MM.1S (cell line): ENCODE results near the gene SRCIN1.
"Not testable (repeated sequence)": the region's sequence is repeated elsewhere in the genome, so short reads cannot be mapped to it uniquely, and the experiment has no call there.

ENCODE experiments used
- DNase-seq: peaks from one replicate; pipeline ENCODE4 v3.0.0-alpha.2; 2015
- H2AFZ ChIP-seq: fragments of 300-600 bp; sonication (generic); 2 replicates; pipeline ENCODE4 v1.6.0; 2016; ENCODE audit warnings: antibody characterized with exemption, low read length
- H3F3A ChIP-seq: fragments of 300-600 bp; sonication (generic); 2 replicates; pipeline ENCODE4 v1.6.1; 2016; ENCODE audit warnings: mild to moderate bottlenecking, antibody characterized with exemption, low read length, moderate library complexity, mixed read lengths; ENCODE audit not compliant: insufficient read depth
- H3K27ac ChIP-seq: fragments of 300-600 bp; sonication (generic); 2 replicates; pipeline ENCODE4 v1.5.1; 2016; ENCODE audit warnings: mild to moderate bottlenecking, low read length
- H3K27me3 ChIP-seq: fragments of 300-600 bp; sonication (generic); replicated peaks from 2 replicates; pipeline ENCODE4 v1.6.0; 2016; ENCODE audit warnings: low read length; ENCODE audit not compliant: insufficient read depth
- H3K36me3 ChIP-seq: fragments of 300-600 bp; sonication (generic); replicated peaks from 2 replicates; pipeline ENCODE4 v1.6.1; 2016; ENCODE audit warnings: mild to moderate bottlenecking, low read length, mixed read lengths; ENCODE audit not compliant: insufficient read depth
- H3K4me1 ChIP-seq: fragments of 300-600 bp; sonication (generic); 2 replicates; pipeline ENCODE4 v1.6.1; 2016; ENCODE audit warnings: low read length, mixed read lengths
- H3K4me2 ChIP-seq: fragments of 300-600 bp; sonication (generic); 2 replicates; pipeline ENCODE4 v1.6.0; 2016; ENCODE audit warnings: low read depth, low read length
- H3K4me3 ChIP-seq: fragments of 300-600 bp; sonication (generic); 2 replicates; pipeline ENCODE4 v1.5.1; 2016; ENCODE audit warnings: low read length, mixed read lengths
- H3K79me2 ChIP-seq: fragments of 300-600 bp; sonication (generic); 2 replicates; pipeline ENCODE4 v1.6.1; 2016; ENCODE audit warnings: mixed run types, low read length, mixed read lengths
- H3K9ac ChIP-seq: fragments of 300-600 bp; sonication (generic); 2 replicates; pipeline ENCODE4 v1.6.1; 2016; ENCODE audit warnings: low read length, mixed read lengths
- H3K9me2 ChIP-seq: fragments of 300-600 bp; sonication (generic); replicated peaks from 2 replicates; pipeline ENCODE4 v1.6.1; 2016; ENCODE audit warnings: mild to moderate bottlenecking, low read length, mixed read lengths; ENCODE audit not compliant: insufficient read depth
- H3K9me3 ChIP-seq: fragments of 300-600 bp; sonication (generic); replicated peaks from 2 replicates; pipeline ENCODE4 v1.6.1; 2016; ENCODE audit warnings: mild to moderate bottlenecking, low read length, mixed read lengths; ENCODE audit not compliant: insufficient read depth
- H4K20me1 ChIP-seq: fragments of 300-600 bp; sonication (generic); 2 replicates; pipeline ENCODE4 v1.6.1; 2016; ENCODE audit warnings: mild to moderate bottlenecking, low read length, moderate library complexity, mixed read lengths; ENCODE audit not compliant: insufficient read depth
- TF ChIP-seq, protein P1 (sequence below): fragments of 300-600 bp; sonication (generic); IDR thresholded peaks from 2 replicates; pipeline ENCODE4 v1.5.1; 2016; ENCODE audit warnings: antibody characterized with exemption, low read length, mixed read lengths

The SRCIN1 gene

DNA sequence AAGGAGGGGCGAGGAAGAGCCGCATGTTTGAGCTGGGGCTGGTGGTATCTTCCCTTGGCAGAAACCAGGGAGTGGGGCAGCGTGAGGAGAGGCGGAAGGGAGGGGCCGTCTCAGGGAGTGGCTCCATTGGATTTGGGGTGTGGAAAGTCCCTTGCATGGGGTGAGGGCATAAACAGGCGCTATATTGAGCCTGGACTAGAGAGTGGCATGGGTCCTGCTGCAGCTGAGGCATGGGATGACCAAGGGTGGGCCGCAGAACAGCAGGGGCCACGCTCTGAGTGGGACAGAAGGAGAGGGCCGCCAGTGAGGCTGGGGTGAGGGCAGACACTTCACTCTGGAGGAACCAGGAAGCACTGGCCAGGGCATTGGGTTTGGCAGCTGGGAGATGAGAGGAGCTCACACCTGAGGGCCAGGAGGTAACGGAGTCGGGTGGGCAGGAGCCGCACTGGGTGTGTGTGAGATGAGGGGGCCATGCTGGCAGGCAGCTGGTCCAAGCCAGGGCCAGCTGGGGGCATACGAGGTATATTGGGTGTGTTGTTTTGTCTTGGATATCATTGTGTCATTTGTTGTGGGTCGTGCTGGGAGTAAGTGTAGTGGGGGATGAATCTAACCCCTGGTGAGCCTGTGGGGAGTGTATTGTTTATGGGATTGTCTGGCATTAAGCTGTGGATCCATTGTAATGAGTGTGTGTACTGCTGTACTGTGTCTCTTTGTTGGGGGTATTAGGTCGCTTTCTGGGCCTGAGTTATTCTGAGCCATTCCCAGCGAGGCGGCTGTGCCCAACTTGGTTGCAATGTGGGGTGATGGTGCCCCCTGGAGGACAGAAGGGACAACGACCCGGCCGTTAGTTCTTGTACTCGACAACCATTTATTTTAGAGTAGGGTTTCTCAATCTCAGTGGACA, 121.3 kb downstream of the SRCIN1 start:
- H3K9ac ChIP-seq, H3K9me2 ChIP-seq, H3F3A ChIP-seq, H3K9me3 ChIP-seq, H3K4me2 ChIP-seq, H3K36me3 ChIP-seq, H2AFZ ChIP-seq, H3K27ac ChIP-seq, H3K4me1 ChIP-seq, H3K27me3 ChIP-seq, H3K4me3 ChIP-seq, H4K20me1 ChIP-seq, H3K79me2 ChIP-seq: not testable (repeated sequence)
- TF ChIP-seq, protein P1, sequence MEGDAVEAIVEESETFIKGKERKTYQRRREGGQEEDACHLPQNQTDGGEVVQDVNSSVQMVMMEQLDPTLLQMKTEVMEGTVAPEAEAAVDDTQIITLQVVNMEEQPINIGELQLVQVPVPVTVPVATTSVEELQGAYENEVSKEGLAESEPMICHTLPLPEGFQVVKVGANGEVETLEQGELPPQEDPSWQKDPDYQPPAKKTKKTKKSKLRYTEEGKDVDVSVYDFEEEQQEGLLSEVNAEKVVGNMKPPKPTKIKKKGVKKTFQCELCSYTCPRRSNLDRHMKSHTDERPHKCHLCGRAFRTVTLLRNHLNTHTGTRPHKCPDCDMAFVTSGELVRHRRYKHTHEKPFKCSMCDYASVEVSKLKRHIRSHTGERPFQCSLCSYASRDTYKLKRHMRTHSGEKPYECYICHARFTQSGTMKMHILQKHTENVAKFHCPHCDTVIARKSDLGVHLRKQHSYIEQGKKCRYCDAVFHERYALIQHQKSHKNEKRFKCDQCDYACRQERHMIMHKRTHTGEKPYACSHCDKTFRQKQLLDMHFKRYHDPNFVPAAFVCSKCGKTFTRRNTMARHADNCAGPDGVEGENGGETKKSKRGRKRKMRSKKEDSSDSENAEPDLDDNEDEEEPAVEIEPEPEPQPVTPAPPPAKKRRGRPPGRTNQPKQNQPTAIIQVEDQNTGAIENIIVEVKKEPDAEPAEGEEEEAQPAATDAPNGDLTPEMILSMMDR: peak; percentile 67
- DNase-seq: peak; percentile 63

DNA sequence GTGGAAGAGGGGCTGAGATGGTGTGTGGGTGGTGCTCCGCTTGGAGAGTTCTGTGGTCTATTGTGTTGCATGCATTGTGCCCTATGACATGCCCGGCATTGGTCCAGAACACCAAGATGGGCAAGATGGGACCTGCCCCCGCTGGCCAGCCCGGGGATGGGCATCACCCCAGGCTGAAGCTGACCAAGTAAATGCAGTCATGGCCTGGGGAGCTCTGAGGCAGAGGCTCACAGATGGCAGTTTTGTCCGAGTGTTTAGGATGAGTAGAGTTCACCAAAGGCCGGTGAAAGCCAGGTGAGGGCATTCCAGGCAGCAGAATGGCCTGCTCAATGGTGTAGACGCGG, 123.1 kb downstream of the SRCIN1 start:
- not testable (repeated sequence) for H3F3A ChIP-seq, H2AFZ ChIP-seq, DNase-seq, H3K27me3 ChIP-seq, H4K20me1 ChIP-seq, H3K36me3 ChIP-seq, H3K79me2 ChIP-seq, H3K9ac ChIP-seq, H3K4me3 ChIP-seq, H3K9me2 ChIP-seq, H3K27ac ChIP-seq, H3K4me2 ChIP-seq, H3K9me3 ChIP-seq, H3K4me1 ChIP-seq

GRCh38 chr17:38482039-38482699, 123.6 kb downstream of the SRCIN1 start:
- not testable (repeated sequence) for H3K36me3 ChIP-seq

More at GRCh38 chr17:38482039-38482699, 123.6 kb downstream of the SRCIN1 start:
- H4K20me1 ChIP-seq, H3K4me3 ChIP-seq, H3K4me2 ChIP-seq, DNase-seq, H3K27me3 ChIP-seq, H3K9me3 ChIP-seq, H2AFZ ChIP-seq, H3K9ac ChIP-seq, H3F3A ChIP-seq, H3K9me2 ChIP-seq, H3K79me2 ChIP-seq, H3K4me1 ChIP-seq, H3K27ac ChIP-seq: not testable (repeated sequence)
